A673 (cell line): ENCODE results near the gene WEE2.

ENCODE experiments used
- EZH2 ChIP-seq: fragments of 200-600 bp; sonication (generic); IDR thresholded peaks from 2 replicates; pipeline ENCODE4 v1.6.1; 2017; ENCODE audit warnings: borderline replicate concordance, low read depth, mild to moderate bottlenecking, mixed read lengths, antibody characterized with exemption, low read length; ENCODE audit not compliant: poor library complexity, severe bottlenecking
- TF ChIP-seq, protein P1 (sequence below): fragments of 300-800, 200-600 bp; sonication (generic); conservative IDR thresholded peaks from 2 replicates; pipeline ENCODE4 v1.5.1; 2017; ENCODE audit warnings: low read depth, mild to moderate bottlenecking, antibody characterized with exemption, low read length, moderate library complexity, mixed read lengths

DNA sequence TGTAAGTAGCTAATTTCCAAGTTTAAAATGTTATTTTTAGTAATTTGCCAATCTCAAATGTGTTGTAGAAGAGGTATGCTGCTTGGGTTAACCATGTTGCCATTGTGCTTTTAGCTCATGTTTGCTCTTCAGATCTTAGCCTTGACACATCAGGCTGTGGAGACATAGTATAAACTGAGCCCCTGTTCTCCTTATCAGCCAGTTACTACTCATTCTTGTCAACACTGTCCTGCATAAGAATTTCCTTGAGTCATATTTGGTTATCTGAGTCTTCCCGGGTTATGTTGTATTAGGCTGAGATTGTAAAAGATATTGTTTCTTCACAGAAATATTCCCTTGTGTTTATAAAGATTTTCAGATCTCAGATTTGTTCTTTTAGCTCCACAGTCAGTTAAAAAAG is 34.1 kb downstream of the WEE2 start:
- TF ChIP-seq, protein P1, sequence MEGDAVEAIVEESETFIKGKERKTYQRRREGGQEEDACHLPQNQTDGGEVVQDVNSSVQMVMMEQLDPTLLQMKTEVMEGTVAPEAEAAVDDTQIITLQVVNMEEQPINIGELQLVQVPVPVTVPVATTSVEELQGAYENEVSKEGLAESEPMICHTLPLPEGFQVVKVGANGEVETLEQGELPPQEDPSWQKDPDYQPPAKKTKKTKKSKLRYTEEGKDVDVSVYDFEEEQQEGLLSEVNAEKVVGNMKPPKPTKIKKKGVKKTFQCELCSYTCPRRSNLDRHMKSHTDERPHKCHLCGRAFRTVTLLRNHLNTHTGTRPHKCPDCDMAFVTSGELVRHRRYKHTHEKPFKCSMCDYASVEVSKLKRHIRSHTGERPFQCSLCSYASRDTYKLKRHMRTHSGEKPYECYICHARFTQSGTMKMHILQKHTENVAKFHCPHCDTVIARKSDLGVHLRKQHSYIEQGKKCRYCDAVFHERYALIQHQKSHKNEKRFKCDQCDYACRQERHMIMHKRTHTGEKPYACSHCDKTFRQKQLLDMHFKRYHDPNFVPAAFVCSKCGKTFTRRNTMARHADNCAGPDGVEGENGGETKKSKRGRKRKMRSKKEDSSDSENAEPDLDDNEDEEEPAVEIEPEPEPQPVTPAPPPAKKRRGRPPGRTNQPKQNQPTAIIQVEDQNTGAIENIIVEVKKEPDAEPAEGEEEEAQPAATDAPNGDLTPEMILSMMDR: no peak
- no peak for TF ChIP-seq EZH2
